ENCODE data around the gene SCARB2.

- TF ChIP-seq CTCF (conservative IDR thresholded peaks at IDR 0.05 in 1 of 2, IDR thresholded peaks at IDR 0.05 in 1 of 2; ENCODE audit: low read depth in 1 of 2, low read length in 2 of 2), result peak in 1 of 2 donors; percentile 16
- TF ChIP-seq EZH2 (IDR thresholded peaks at IDR 0.05; ENCODE audit: low read length, missing control alignments), result no peak
These were observed 13.9 kb downstream of the SCARB2 start for GRCh38 chr4:76199664-76200211.

All from fibroblast of lung (primary cell).